T-helper 2 cell treated with Interferon-gamma antibody and Interleukin-4, amounts not matched to agents 100 ng/mL and 5 ng/mL, for 36 hours (primary cell): ENCODE results near the gene ALPI. TPM values are rescaled to one million over a fixed set of nuclear protein-coding genes. Genes with fewer than 3 reads are reported as not detected.

ENCODE experiments used
- intact Hi-C: fragments of 100-400 bp; cut with micrococcal nuclease; formaldehyde crosslinking; loops from one replicate; pipeline ENCODE4 v1.15.1; 2023
- total RNA-seq: library from RNA; stranded (reverse); gene quantifications from 2 replicates; pipeline ENCODE4 v1.2.3, GENCODE V29; 2022

ALPI gene
- total RNA-seq, 1 donor from 2014 or later: not detected

- intact Hi-C loops: no loop called here
Observed at GRCh38 chr2:232483311-232483922, 27.5 kb downstream of the ALPI start.

DNA sequence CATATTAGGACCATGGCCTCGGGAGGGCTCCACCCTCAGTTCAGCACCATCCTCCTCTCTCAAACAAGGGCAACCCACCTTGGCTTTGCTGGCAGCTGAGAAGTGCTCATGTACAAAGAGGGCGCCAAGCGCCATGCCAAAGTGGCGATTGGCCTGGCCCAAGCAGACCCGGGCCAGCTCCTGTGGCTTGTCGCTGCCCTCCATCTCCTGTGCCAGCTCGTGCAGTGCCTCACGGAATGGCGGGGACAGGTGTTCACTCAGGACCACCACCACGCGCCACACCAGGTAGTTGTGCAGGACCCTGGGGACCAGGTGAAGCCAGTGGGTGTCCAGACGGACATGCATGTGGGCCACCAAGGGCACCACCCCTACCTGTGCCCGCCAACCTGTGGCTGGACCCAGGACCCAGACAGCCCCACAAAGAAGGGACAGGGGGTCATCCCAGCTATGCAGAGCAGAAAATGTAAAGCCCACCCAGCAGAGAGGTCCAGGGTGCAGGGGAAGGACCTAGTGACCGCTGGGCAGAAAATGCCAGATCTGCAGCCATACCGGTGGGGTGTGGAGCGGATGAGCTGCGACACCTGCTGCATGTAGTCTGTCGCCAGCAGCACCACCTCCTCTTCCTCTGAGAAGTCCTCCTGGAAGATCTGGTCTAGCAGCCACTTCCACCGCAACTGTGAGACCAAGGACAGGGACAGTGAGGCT lies 28.1 kb downstream of the ALPI start:
- intact Hi-C loops: no loop called here

DNA sequence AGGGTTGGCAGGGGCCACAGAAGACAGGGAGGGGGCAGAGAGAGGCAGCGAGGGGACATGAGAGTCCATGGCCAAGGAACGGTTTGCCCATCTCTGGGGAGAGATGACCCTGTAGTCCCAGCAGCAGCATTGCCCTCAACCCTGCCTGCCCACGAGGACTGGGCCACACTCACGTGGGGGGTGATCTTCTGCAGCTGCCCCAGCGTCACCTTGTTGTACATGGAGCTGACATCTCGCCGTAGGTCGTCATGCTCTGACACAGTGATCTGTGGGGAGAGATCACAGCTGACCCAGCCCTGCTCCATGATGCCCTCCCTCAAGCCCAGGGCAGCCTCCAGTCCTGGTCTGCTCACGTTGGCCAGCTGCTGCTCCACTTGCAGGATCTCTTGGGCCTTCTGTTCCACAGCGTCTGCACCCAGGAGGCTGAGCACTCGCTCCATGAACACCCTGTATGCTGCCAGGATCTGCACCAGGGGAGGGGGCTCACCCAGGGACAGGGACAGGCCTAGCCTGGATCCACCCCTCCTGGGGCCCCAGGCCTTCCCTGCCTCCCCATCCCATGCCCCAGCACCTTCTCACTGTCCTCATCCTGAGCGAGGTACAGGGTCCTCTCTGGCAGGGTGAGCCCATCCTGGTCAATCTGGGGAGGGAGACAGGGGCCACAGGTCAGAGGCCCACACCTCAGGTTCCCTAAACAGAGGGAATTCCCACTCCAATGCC lies 28.8 kb downstream of the ALPI start:
- intact Hi-C loops: no loop called here

DNA sequence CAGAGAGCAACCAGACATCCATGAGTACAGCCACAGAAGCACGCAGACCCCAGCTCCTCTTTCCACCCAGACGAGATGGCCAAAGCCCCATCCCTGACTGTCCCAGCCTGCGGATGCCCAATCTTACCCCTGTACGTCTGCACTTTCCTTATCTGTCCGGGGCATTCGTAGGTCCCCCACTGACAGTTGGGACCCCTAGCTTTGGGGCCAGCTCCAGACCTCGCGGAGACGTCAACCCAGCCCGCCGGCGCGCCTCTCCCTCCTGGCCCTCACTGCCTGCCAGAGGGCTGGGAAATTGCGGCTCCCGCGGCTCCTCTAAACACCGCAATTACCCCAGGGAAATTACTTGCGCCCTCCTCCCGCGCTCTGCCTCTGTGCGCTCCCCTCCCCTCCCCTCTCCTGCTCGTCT lies 29.4 kb downstream of the ALPI start:
- intact Hi-C loops: no loop called here

DNA sequence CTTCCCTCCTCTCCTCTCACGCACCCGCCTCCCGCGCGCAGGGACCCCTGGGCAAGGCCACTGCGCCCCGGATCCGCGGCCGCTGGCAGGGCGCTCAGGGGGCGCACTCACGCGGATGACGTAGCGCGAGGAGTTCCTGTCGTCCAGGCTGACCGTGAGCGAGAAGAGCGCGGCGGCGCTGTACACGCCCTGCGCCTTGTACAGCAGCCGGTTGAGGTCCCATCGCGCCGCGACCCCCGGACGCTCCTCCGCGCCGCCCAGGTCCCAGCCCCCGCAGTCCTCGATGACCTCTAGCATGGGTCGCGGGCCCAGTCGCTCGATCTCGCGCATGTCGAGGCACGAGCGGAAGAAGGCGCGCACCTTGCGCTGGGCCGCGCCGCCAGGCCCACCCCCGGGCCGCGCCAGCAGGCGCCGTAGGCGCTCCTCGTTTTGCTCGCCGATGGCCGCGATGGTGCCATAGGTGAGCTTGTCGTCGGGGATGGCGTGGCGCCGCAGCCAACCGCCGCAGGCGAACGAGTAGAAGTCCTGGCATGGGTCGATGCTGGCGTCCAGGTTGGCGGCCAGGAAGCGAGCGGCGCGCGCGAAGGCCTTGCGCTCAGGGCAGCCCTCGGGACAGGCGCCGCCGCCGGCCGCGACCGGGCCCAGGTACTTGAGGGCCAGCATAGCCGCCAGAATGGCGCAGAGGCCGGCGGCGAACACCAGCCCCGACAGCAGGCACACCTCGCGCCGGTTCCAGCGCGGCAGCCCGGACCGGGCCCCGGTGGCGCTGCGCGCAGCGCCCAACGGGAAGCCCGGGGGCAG lies 30.0 kb downstream of the ALPI start:
- intact Hi-C loops: no loop called here

- intact Hi-C loops: no loop called here
Observed at GRCh38 chr2:232486558-232487384, 30.8 kb downstream of the ALPI start.

DNA sequence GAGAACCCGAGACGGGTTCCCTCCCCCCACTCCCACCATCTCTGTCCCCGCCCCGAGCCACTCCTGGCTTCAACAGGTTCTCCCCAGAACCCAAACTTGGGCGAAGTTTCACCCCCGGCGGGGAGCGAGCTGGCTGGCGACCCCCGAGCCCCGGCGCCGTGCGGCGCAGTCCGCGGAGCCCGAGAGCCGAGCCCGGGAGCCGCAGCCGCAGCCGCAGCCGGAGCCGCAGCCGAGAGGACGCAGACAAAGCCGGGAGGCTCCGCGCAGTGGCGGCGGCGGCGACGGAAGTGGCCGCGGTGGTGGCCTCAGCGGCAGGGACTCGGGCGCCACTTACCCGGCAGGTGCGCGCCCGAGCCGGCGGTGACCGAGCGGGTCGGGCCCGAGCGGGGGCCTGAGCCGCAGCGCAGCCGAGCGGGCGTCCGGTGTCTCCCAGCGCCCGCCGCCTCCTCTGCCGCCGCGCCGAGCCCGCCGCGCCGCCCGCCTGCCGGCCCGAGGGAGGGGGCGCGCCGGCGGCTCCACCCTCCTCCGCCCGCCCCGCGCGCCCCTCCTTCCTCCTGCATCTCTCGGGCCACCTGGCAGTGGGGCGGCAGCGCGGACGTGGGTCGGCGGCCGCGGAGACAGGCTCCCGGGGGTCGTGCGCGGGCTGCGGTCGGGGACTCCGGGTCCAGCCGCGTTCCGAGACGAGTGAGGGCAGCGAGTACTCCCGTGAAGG lies 31.6 kb downstream of the ALPI start, which contains the start of gene ECEL1:
ECEL1 (minus strand) TSS at position 450 of the 712 bp plus-strand sequence. CDS start 1,181 bp downstream, outside the sequence.
- intact Hi-C loops: no loop called here

DNA sequence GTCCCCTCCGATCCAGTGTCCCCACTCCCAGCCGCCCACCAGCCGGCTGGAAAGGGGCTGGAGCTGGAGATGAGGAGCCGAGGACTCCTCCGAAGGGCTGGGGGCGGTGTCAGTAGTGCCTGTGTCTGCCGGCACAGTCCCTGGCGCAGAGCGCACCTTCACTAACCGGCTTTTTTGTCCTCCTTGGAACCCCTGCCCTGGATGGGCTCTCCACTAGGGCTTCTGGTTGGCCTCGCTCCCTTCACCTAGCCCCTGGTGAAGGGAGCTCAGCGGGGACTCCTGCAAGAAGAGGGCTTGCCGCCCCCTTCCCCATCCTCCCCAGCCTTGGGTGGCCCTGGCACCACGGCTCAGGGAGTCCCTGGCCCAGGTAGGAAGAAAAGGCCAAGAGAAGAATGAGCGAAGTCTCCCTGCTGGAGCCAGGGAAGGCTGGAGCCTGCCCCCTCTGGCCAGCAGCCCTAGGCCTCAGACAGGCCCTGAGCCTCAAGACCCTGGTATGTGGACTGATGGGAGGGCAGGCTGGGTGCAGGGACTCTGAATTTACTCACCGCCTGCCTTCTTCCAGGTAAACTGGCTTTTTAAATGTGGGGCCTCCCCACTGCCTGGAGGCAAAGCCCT lies 32.3 kb downstream of the ALPI start:
- intact Hi-C loops: no loop called here

DNA sequence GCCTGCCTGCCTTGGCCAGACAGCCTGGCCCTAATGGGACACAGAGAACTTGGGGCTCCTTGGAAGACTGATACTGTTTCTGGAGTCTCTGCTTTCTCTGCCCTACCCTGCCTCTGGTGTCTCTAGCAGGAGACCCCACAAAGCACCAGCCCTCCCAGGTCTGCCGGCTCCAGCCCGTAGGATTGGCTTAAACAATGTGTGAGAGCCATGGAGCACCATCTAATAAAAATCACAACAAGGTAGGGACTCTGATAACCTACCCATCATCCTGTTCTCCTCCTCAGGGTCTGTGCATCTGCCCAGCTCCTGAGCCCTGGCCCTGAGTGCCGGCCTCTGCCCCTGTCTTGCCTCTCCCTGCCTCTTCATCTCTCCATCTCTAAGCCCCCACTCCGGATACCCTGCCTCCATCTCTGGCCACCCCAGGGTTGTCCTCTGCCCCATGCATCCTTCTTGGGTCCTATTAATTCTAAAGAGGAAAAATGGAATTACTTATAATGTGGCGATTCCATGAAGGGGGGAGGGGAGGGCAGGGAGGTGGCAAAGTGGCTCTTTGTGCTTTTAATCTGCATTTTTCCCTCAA lies 32.9 kb downstream of the ALPI start:
- intact Hi-C loops: no loop called here

DNA sequence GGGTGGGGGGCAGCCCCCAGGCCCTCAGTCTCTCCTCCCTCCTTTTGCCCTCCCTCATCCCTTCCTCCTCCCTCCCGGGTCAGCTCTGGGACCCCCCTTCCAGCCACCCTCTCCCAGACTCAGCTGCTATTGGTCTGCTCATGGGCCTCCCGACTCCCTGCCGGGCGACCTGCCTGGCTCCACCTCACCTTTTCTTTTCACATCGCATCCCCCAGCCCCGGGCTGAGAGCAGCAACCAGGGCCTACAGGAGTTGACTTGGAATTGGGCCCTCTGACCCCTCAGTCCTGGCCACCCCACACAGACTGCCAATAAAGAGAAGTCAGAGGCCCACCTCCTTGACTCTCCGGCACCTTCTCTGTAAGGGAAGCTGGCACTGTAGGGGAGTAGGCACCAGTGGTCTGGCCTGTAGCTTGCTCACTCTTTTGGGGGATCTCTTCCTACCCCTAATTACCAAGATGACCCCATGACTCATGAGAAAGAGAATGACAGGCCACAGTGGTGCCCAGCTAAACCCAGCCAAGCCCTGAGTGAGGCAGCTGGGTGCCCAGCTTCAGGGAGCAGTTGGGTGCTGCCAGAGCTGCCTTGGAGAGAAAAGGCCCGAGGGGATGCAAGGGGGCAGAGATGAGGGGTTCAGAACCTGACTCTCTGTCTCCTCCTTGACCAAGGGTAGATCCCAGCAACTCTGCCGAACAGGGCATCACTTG lies 33.7 kb downstream of the ALPI start:
- intact Hi-C loops: no loop called here

DNA sequence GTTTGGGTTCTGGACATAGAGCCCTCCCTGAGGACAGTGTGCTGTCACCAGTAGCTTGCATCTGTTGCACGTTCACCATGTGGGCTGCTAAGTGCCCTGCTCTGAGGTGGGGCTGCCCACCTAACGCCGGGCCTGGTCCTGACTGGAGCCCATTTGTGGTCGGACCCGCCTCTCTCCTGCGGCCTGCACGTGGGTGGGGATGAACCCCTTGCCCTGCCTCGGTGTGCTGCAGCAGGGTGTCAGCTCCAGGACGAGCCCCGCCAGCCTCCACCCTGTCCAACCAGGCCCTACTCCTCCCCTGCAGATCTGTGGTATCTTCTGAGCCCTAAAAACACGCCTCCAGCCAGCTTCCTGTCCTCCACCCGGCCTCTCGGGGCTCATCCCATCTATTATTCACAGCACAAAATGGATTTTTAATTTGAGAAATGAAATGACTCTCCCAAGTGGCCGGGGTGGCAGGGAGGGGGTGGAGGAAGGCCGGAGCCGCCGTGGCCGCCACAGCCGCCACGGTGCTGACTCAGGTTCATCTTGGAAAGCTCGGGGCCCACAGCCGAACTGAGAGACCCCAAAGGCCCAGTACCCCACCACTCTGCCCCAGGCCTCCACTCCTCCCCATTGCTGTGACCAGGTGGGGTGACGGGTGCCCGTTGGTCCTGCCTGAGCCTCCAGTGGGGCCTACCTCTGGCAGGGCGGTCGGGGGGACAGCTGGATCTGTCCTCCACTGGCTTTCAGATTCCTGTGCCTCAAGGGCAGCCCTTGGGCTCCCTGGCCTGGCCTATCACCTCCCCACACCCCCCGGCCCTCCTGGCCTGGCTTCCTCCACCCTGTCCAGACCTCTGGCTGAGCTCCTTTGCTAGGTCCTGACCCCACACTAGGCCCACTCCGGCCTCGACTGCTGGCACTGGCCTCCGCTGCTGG lies 34.5 kb downstream of the ALPI start:
- intact Hi-C loops: no loop called here

- intact Hi-C loops: no loop called here
Observed at GRCh38 chr2:232491139-232491780, 35.3 kb downstream of the ALPI start.

- intact Hi-C loops: no loop called here
Observed at GRCh38 chr2:232492236-232492848, 36.4 kb downstream of the ALPI start.

- intact Hi-C loops: no loop called here
Observed at GRCh38 chr2:232492963-232493700, 37.2 kb downstream of the ALPI start.

GRCh38 chr2:232493701-232494474 lies 37.9 kb downstream of the ALPI start:
- intact Hi-C loops: no loop called here
